Activated effector memory CD4-positive, alpha-beta T cell treated with Interleukin-2 at 50 U/mL for 16 hours (primary cell): ENCODE data around the gene TRIM10.
A peak's percentile ranks its signal among the peaks of the same experiment; 100 is the strongest.
"Not testable (repeated sequence)": the region's sequence is repeated elsewhere in the genome, so short reads cannot be mapped to it uniquely, and the experiment has no call there.

Experiments used
- DNase-seq: peaks from one replicate; pipeline ENCODE4 v3.0.0-alpha.2; 2020

Gene TRIM10

DNA sequence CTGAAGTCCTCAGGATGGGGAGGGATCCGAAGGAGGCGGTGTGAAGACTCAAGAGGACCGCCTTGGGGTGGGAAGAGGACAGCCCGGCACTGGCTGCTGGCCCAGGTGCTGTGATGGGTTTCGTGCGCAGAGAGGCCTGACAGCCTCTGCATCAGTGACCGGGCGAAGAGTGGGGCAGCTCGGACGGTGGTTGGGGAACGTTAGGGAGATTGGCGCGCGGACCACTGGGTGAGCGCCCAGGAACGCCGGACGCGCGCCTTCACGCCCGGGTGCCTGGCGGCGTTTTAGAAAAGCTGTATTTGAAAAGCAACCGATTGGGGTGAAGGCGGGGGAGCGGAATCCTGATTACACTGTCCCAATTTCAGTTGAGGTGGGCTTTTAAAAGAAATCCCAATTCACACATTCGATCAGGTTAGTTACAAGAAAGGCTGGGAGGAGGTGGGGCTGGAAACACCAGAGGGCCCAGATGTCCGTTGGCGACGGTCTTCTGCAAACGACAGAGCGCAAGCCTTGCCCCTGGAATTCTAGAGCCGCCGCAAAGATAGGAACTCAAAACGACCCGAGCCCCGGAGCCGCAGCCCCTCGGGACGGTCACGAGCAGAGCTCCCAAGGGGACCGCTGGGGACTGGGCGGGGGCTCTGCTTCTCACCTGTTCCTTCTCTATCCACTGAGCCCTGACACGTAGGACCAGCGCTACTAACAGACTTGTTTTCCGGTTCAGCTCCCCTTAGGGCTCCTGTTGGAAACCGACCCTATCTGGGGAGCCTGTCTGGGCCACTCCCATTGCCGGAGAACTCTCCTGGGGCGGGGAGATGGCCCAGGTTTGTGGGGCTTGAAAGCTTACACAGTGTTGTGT, 33.5 kb downstream of the TRIM10 start:
- no peak for DNase-seq

DNA sequence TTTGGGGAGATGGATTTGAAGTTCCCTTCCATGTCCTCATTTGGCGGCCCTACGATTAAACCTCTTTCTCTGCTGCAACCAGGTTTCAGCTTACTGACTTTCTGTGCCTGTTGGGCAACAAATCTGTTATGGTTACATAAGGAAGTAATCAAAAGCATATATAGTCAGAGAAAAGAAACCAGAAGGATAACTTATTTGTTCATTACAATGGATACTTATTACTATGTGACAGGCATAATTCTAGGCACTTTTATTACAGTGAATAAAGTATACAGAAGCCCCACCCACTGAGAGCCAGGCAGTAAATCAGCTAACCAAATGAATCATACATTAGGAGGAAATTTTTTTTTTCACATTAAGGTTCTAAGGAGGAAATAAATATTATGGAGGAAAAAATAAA, 38.5 kb downstream of the TRIM10 start:
- DNase-seq: no peak

GRCh38 chr6:30121446-30122366, 39.3 kb downstream of the TRIM10 start:
- no peak for DNase-seq

DNA sequence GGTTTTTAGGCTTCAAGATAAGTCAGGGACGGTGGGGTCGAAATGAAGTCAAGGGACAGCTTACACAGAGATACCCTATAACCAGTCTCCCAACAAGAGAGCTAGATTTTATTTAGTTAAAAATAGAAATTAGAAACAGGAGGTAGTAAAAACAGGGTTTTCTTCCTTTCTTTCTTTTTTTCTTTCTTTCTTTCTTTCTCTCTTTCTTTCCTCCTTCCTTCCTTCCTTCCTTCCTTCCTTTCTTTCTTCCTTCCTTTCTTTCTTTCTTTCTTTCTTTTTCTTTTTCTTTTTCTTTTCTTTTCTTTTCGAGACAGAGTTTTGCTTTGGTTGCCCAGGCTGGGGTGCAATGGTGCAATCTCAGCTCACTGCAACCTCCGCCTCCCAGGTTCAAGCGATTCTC, 42.3 kb downstream of the TRIM10 start:
- DNase-seq: not testable (repeated sequence)

- no peak for DNase-seq
Observed at GRCh38 chr6:30116724-30117123, 44.3 kb downstream of the TRIM10 start.

GRCh38 chr6:30113841-30114240, 47.2 kb downstream of the TRIM10 start:
- DNase-seq: no peak

DNA sequence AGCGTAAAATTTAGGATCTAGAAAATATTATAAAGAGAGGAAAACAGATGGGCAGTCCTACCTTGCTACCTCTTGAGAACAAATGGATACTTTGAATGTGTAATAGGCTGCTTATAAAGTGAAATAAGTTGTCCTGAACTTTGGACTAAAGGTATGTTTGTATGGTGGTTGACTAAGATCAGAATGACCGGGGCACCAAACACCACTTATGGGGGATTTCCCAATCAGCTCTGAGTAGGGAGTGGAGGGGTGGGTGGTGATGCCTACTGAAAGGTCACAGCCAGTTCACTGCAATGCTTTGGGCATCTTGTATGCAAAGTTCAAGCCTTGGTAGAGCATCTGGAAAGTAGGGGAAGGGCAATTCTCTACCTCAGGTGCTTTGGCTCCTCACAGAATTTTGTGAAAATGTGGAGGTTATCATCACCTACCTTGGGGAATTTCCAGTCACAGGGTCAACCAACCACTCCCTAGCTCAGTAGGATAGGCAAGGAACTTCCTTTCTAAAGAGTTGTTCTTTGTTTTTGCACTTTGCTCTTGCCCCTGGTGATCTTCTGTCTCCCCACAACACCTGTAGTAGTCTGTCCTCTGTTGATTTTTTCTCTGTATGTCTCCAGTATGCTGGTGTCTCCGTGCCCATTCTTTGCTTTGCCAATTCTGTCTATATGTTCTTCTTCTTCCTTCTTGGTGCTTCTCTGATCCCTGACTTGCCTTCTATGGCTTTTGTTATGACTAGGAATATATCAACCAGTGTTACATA, 47.8 kb downstream of the TRIM10 start, which contains the start of gene TRIM31:
TSS of gene TRIM31 (minus strand) at position 88 of the 757 bp plus-strand sequence. CDS start 285 bp downstream, outside the sequence.
- no peak for DNase-seq

GRCh38 chr6:30112402-30112994, 48.5 kb downstream of the TRIM10 start:
- no peak for DNase-seq

- DNase-seq: no peak
Observed at GRCh38 chr6:30111266-30111856, 49.6 kb downstream of the TRIM10 start.

DNA sequence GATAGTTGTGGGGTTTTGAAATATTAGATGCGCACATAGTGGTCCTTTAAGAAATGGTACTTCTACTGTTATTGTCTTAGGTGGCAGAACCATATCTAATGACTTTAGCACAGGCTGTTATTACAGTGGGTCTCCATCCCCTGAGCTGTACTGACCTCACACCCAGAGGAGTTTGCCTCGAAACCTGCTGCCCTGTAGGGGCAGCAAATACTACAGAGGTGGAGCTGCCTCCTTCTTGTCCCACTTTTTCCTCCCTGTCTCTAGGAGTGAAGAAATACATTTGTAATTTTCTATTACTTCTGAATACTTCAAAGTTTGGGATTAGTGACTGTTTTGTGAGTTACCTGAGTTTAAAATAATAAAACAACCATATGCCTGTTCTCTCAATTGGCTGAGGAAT, 56.4 kb downstream of the TRIM10 start:
- no peak for DNase-seq

DNA sequence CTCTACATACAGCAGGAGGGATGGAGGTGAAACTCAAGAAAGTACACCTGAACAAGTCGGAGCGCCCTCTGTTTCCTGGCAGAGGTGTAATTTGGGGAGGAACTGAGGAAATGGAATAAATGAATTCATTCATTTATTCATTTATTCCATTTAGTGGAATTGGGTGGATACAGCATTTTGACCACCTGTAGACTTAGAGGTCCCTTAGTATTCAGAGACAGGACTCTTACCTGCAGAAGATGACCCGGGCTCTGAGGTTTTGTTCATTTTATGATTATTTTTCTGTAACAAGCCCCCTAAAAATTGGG, 57.2 kb downstream of the TRIM10 start:
- DNase-seq: no peak

- peak; percentile 77 for DNase-seq
Observed at GRCh38 chr6:30102970-30103871, 57.8 kb downstream of the TRIM10 start.

- DNase-seq: no peak
Observed at GRCh38 chr6:30102414-30102969, 58.5 kb downstream of the TRIM10 start.
